Progenitor cell of endocrine pancreas (in vitro differentiated cells): ENCODE data around the gene CES2. TPM values are rescaled to one million over a fixed set of nuclear protein-coding genes. Genes with fewer than 3 reads are reported as not detected.
A peak's percentile ranks its signal among the peaks of the same experiment; 100 is the strongest.

Experiments used
- DNase-seq: peaks from one replicate; pipeline ENCODE4 v3.0.0; 2021; ENCODE audit warnings: low spot score; ENCODE audit not compliant: unreplicated experiment
- H3K27ac Mint-ChIP-seq: 2 replicates; pipeline ENCODE4 v1.8.0; 2021; ENCODE audit warnings: mild to moderate bottlenecking, moderate library complexity, mixed read lengths
- H3K27me3 Mint-ChIP-seq: 2 replicates; pipeline ENCODE4 v1.8.0; 2021; ENCODE audit warnings: mixed read lengths
- H3K36me3 Mint-ChIP-seq: 2 replicates; pipeline ENCODE4 v1.8.0; 2022; ENCODE audit warnings: mixed read lengths; ENCODE audit not compliant: insufficient read depth
- H3K4me1 Mint-ChIP-seq: 2 replicates; pipeline ENCODE4 v1.8.0; 2021; ENCODE audit warnings: low read depth, mixed read lengths
- H3K4me3 Mint-ChIP-seq: 2 replicates; pipeline ENCODE4 v1.8.0; 2021; ENCODE audit warnings: low read depth, mild to moderate bottlenecking, moderate library complexity, mixed read lengths
- H3K9me3 Mint-ChIP-seq: 2 replicates; pipeline ENCODE4 v1.8.0; 2021; ENCODE audit warnings: low read depth, mixed read lengths
- CTCF ChIP-seq: fragments of 200-600 bp; sonication (generic); IDR thresholded peaks from one replicate; pipeline ENCODE4 v1.5.0; 2021; ENCODE audit warnings: antibody characterized with exemption, mild to moderate bottlenecking; ENCODE audit not compliant: unreplicated experiment
- total RNA-seq: library from RNA; stranded (reverse); gene quantifications from 2 replicates; pipeline ENCODE4 v1.2.1, GENCODE V29; 2021

CES2 gene
- total RNA-seq, 1 donor from 2014 or later, result 43.9 TPM

DNA sequence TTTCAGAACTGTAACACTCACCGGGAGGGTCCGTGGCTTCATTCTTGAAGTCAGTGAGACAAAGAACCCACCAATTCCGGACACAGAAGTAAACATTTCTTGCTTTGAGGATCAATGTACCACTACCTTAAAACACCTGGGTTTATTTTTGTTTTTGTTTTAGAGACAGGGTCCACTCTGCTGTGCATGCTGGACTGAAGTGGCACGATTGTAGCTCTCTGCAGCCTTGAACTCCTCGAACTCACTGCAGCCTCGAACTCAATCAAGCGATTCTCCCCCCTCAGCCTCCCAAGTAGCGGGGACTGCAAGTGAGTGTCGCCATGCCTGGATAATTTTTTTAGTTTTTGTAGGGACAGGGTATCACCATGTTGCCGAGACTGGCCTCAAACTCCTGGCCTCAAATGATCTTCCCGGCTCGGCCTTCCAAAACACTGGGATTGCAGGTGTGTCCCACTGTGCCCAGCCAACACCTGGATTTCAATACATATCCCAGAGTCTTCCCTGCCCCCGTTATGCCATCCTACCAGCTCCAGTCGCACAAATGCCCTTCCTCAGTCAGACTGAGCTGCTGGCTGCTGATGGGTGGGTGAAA lies 40.1 kb downstream of the CES2 start:
- H3K4me3 Mint-ChIP-seq, result no peak overlapping the region
- H3K27me3 Mint-ChIP-seq, result peaks cover 13% of the 10 kb centered on the region
- no peak for DNase-seq
- no peaks in the 10 kb centered on the region for H3K4me1 Mint-ChIP-seq
- H3K27ac Mint-ChIP-seq, result no peak overlapping the region
- no peaks in the 10 kb centered on the region for H3K9me3 Mint-ChIP-seq
- no peak for TF ChIP-seq CTCF
- no peaks in the 10 kb centered on the region for H3K36me3 Mint-ChIP-seq

- no peak for TF ChIP-seq CTCF
- no peak overlapping the region for H3K27ac Mint-ChIP-seq
- no peaks in the 10 kb centered on the region for H3K4me1 Mint-ChIP-seq
- peaks cover 13% of the 10 kb centered on the region for H3K27me3 Mint-ChIP-seq
- H3K9me3 Mint-ChIP-seq, result no peaks in the 10 kb centered on the region
- H3K36me3 Mint-ChIP-seq, result no peaks in the 10 kb centered on the region
- no peak overlapping the region for H3K4me3 Mint-ChIP-seq
- DNase-seq, result no peak
Observed at GRCh38 chr16:66976746-66977145, 41.4 kb downstream of the CES2 start.

DNA sequence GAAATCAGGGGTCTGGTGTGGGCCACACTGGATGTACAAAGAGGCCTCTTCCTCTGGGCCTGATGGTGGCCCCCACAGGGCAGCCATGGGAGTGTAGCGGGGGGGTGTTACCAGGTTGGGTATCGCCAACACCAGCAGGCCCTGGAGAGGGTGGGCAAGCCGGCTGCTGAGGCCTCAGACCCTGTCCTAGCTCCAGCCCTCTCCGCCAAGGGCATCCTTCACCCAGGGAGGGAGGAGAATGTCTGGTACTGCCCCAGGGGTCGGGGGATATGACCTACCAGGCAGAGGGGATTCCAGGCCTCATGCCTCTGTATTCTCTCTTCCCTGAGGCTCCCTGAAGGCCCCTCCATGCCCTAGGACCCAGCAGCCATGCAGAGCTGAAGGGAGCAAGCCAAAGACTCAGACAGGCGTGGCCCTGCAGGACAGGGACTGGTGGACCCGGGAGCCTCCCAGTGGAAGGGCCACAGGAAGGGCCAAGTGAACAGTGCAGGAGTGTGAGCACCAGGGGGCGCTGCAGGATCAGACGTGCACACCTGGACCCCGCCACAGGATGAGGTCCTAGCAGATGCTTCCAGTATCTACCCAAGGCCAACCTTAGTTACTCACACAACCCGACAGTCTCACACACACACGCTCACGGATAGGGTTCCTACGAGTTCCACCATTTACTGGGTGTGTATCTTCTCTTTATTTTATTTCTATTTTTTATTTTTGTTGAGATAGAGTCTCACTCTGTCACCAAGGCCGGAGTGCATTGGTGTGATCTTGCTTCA lies 42.2 kb downstream of the CES2 start:
- Mint-ChIP-seq H3K36me3 (no peaks in the 10 kb centered on the region), H3K27ac (peak overlapping the region; percentile 13), H3K9me3 (no peaks in the 10 kb centered on the region), H3K27me3 (peaks cover 17% of the 10 kb centered on the region), H3K4me3 (no peak overlapping the region), H3K4me1 (no peaks in the 10 kb centered on the region)
- peak; percentile 97 for TF ChIP-seq CTCF
- peak; percentile 82 for DNase-seq

- Mint-ChIP-seq H3K27me3 (peaks cover 14% of the 10 kb centered on the region), H3K9me3 (no peaks in the 10 kb centered on the region), H3K4me1 (no peaks in the 10 kb centered on the region), H3K27ac (no peak overlapping the region), H3K36me3 (no peaks in the 10 kb centered on the region), H3K4me3 (no peak overlapping the region)
- DNase-seq, result no peak
- TF ChIP-seq CTCF, result no peak
Observed at GRCh38 chr16:66979011-66979717, 43.8 kb downstream of the CES2 start.

GRCh38 chr16:66983033-66983432 lies 47.7 kb downstream of the CES2 start:
- no peak for DNase-seq
- Mint-ChIP-seq H3K9me3 (no peaks in the 10 kb centered on the region), H3K36me3 (no peaks in the 10 kb centered on the region), H3K4me1 (no peaks in the 10 kb centered on the region), H3K27me3 (peaks cover 10% of the 10 kb centered on the region), H3K27ac (no peak overlapping the region), H3K4me3 (no peak overlapping the region)
- TF ChIP-seq CTCF, result no peak
